Middle frontal gyrus (tissue), 1 donor: ENCODE results near the gene RASA3.

ENCODE experiments used
- DNase-seq: peaks from one replicate; pipeline ENCODE4 v3.0.0-alpha.2; 2015; ENCODE audit warnings: low spot score; ENCODE audit errors: extremely low spot score

Gene RASA3

GRCh38 chr13:113971471-113972231, 160.8 kb downstream of the RASA3 start:
- DNase-seq: no peak

GRCh38 chr13:113970810-113971470, 161.5 kb downstream of the RASA3 start:
- DNase-seq: no peak

GRCh38 chr13:113969973-113970611, 162.3 kb downstream of the RASA3 start:
- no peak for DNase-seq

- DNase-seq: no peak
These were observed 163.0 kb downstream of the RASA3 start for GRCh38 chr13:113969311-113969972.

GRCh38 chr13:113968463-113969310, 163.7 kb downstream of the RASA3 start:
- DNase-seq: no peak

- DNase-seq: no peak
These were observed 164.5 kb downstream of the RASA3 start for GRCh38 chr13:113967729-113968462.

- DNase-seq: no peak
These were observed 165.2 kb downstream of the RASA3 start for GRCh38 chr13:113967206-113967720.

- DNase-seq: no peak
These were observed 166.2 kb downstream of the RASA3 start for GRCh38 chr13:113965968-113966884.

GRCh38 chr13:113965383-113965874, 167.0 kb downstream of the RASA3 start:
- DNase-seq: no peak

GRCh38 chr13:113964251-113964995, 168.0 kb downstream of the RASA3 start:
- no peak for DNase-seq

GRCh38 chr13:113963376-113963775, 169.0 kb downstream of the RASA3 start:
- DNase-seq: no peak

GRCh38 chr13:113962975-113963374, 169.4 kb downstream of the RASA3 start:
- no peak for DNase-seq

GRCh38 chr13:113962386-113962785, 170.0 kb downstream of the RASA3 start:
- DNase-seq: no peak

GRCh38 chr13:113960276-113960948, 172.0 kb downstream of the RASA3 start:
- no peak for DNase-seq

GRCh38 chr13:113959198-113959597, 173.2 kb downstream of the RASA3 start:
- DNase-seq: no peak

GRCh38 chr13:113958373-113958772, 174.1 kb downstream of the RASA3 start:
- no peak for DNase-seq

- DNase-seq: no peak
These were observed 175.9 kb downstream of the RASA3 start for GRCh38 chr13:113956571-113956970.
